Panc1 (cell line): ENCODE data around the gene WASF3. TPM values are rescaled to one million over a fixed set of nuclear protein-coding genes. Genes with fewer than 3 reads are reported as not detected.

Experiments used
- ATAC-seq: fragments of 200-7000 bp; cut with Tn5 transposase; 2 replicates; pipeline ENCODE4 v1.9.1; 2020; ENCODE audit warnings: mild to moderate bottlenecking, moderate library complexity
- BruUV-seq: library from RNA; stranded (reverse); fragments of 400-500 nt; replicated peaks from 2 replicates; lab custom pipeline; 2021; lab: Mats Ljungman, UMichigan
- CTCF ChIA-PET: fragments of 300-600 bp; sonication (Branson Sonifier 250); formaldehyde crosslinking; loops from one replicate; lab custom pipeline; 2022; ENCODE audit warnings: antibody characterized with exemption; lab: Charles Lee
- POLR2A ChIA-PET: fragments of 300-600 bp; sonication (Branson Sonifier 250); formaldehyde crosslinking; loops from one replicate; lab custom pipeline; 2022; ENCODE audit warnings: antibody characterized with exemption; lab: Charles Lee
- DNase-seq: peaks from one replicate; pipeline ENCODE4 v3.0.0-alpha.2; 2010; ENCODE audit warnings: low read depth, low spot score
- H3K27ac ChIP-seq: 2 replicates; pipeline ENCODE4 v1.5.1; 2011; ENCODE audit warnings: mild to moderate bottlenecking, low read length, inconsistent platforms
- H3K27me3 ChIP-seq: fragments of 200-500 bp; sonication (Bioruptor generic); 2 replicates; pipeline ENCODE4 v1.6.0; 2014; ENCODE audit warnings: low read length, inconsistent platforms; ENCODE audit not compliant: control insufficient read depth, insufficient read depth
- H3K36me3 ChIP-seq: fragments of 200-500 bp; sonication (Bioruptor generic); 2 replicates; pipeline ENCODE4 v1.5.1; 2014; ENCODE audit warnings: inconsistent platforms, mild to moderate bottlenecking, low read length, moderate library complexity; ENCODE audit not compliant: control insufficient read depth, insufficient read depth
- H3K4me1 ChIP-seq: 2 replicates; pipeline ENCODE4 v1.5.1; 2011; ENCODE audit warnings: inconsistent platforms, mild to moderate bottlenecking, low read length, moderate library complexity; ENCODE audit not compliant: control insufficient read depth, insufficient read depth
- H3K4me3 ChIP-seq, 2 experiments: 2 replicates each; pipeline ENCODE4 v1.5.1; 2011 to 2012; ENCODE audit warnings: low read depth in 2 of 2, low read length in 2 of 2, mild to moderate bottlenecking in 2 of 2, inconsistent platforms in 1 of 2, moderate library complexity in 1 of 2
- H3K9me3 ChIP-seq: fragments of 200-500 bp; sonication (Bioruptor generic); 2 replicates; pipeline ENCODE4 v1.5.1; 2014; ENCODE audit warnings: low read depth, mild to moderate bottlenecking, inconsistent platforms, low read length, moderate library complexity; ENCODE audit not compliant: control insufficient read depth, insufficient read depth
- CTCF ChIP-seq: fragments of 450-650 bp; IDR thresholded peaks from 2 replicates; pipeline ENCODE4 v1.5.1; 2017; ENCODE audit warnings: mild to moderate bottlenecking
- POLR2AphosphoS5 ChIP-seq: IDR thresholded peaks from 2 replicates; pipeline ENCODE4 v1.6.1; 2012; ENCODE audit warnings: mild to moderate bottlenecking, low read depth, low read length, moderate library complexity
- REST ChIP-seq, 2 experiments: IDR thresholded peaks; 2 replicates each; pipeline ENCODE4 v1.6.1; 2011 to 2012; ENCODE audit warnings: low read depth in 2 of 2, control low read depth in 1 of 2, low read length in 1 of 2, mild to moderate bottlenecking in 1 of 2, moderate library complexity in 1 of 2; ENCODE audit not compliant: insufficient read depth in 1 of 2
- SIN3A ChIP-seq: IDR thresholded peaks from 2 replicates; pipeline ENCODE4 v1.6.1; 2012; ENCODE audit warnings: low read depth, mild to moderate bottlenecking, low read length, moderate library complexity, borderline replicate concordance; ENCODE audit not compliant: insufficient read depth
- TCF7L2 ChIP-seq: IDR thresholded peaks from 2 replicates; pipeline ENCODE4 v1.6.1; 2011; ENCODE audit warnings: mild to moderate bottlenecking, low read depth, low read length, inconsistent platforms
- in situ Hi-C: cut with HindIII; loops from 2 replicates; pipeline ENCODE4 v1.10.0; 2016; ENCODE audit warnings: low sequenced_read_pairs, low pct_unique_long_range_greater_than_20kb
- intact Hi-C: fragments of 100-400 bp; cut with micrococcal nuclease; formaldehyde crosslinking; loops from one replicate; pipeline ENCODE4 v1.10.0; 2022; ENCODE audit not compliant: unreplicated experiment
- total RNA-seq: library from RNA; stranded (reverse); gene quantifications from one replicate; pipeline ENCODE4 v1.2.1, GENCODE V29; 2021; ENCODE audit not compliant: unreplicated experiment

Gene WASF3
- total RNA-seq, 1 experiment from 2014 or later, result 20.2 TPM

GRCh38 chr13:26718146-26718545 is 160.7 kb downstream of the WASF3 start:
- ATAC-seq, result no peak

GRCh38 chr13:26718872-26719271 is 161.4 kb downstream of the WASF3 start:
- H3K4me3 ChIP-seq, result no peak overlapping the region
- no TSS peak for BruUV-seq
- no peak for DNase-seq
- no peaks in the 10 kb centered on the region for H3K9me3 ChIP-seq
- TF ChIP-seq TCF7L2 (no peak), REST (IDR thresholded peaks at IDR 0.05; ENCODE audit: insufficient read depth in 1 of 2, low read depth in 2 of 2, low read length in 1 of 2) (no peak), SIN3A (no peak), CTCF (no peak), POLR2AphosphoS5 (no peak)
- intact Hi-C loops (no loop called here), in situ Hi-C loops (no loop called here)
- no peak overlapping the region for H3K27ac ChIP-seq
- ChIA-PET CTCF (no interaction called here), POLR2A (no interaction called here)
- no peaks in the 10 kb centered on the region for H3K27me3 ChIP-seq
- ATAC-seq, result no peak
- no peaks in the 10 kb centered on the region for H3K4me1 ChIP-seq
- no peaks in the 10 kb centered on the region for H3K36me3 ChIP-seq

More at GRCh38 chr13:26718146-26718545, 160.7 kb downstream of the WASF3 start:
- no peaks in the 10 kb centered on the region for H3K36me3 ChIP-seq
- no peaks in the 10 kb centered on the region for H3K27me3 ChIP-seq
- POLR2A ChIA-PET, result no interaction called here
- DNase-seq, result no peak
- no peak for TF ChIP-seq POLR2AphosphoS5
- no peak for TF ChIP-seq TCF7L2
- CTCF ChIA-PET, result no interaction called here
- no peak overlapping the region for H3K27ac ChIP-seq
- in situ Hi-C loops, result no loop called here
- no peak overlapping the region for H3K4me3 ChIP-seq
- no peaks in the 10 kb centered on the region for H3K4me1 ChIP-seq
- intact Hi-C loops, result no loop called here
- BruUV-seq, result no TSS peak
- H3K9me3 ChIP-seq, result no peaks in the 10 kb centered on the region

- DNase-seq (no peak), ATAC-seq (no peak)
- no TSS peak for BruUV-seq
- no peaks in the 10 kb centered on the region for H3K27me3 ChIP-seq
- POLR2A ChIA-PET, result no interaction called here
- no peak overlapping the region for H3K4me3 ChIP-seq
- in situ Hi-C loops, result no loop called here
- CTCF ChIA-PET, result no interaction called here
- no peaks in the 10 kb centered on the region for H3K9me3 ChIP-seq
- no peak overlapping the region for H3K27ac ChIP-seq
- TF ChIP-seq CTCF (peak; percentile 37), TCF7L2 (no peak)
- intact Hi-C loops, result no loop called here
- no peaks in the 10 kb centered on the region for H3K36me3 ChIP-seq
- H3K4me1 ChIP-seq, result no peaks in the 10 kb centered on the region
Measured at GRCh38 chr13:26719356-26719945, 162.0 kb downstream of the WASF3 start.
